Activated CD4-positive, CD25-positive, alpha-beta regulatory T cell treated with anti-CD3 and anti-CD28 coated beads, Interleukin-2, amount 50 U/mL, for 72 hours (primary cell): ENCODE results near the gene TSPYL4.
A peak's percentile ranks its signal among the peaks of the same experiment; 100 is the strongest.
"Not testable (repeated sequence)": the region's sequence is repeated elsewhere in the genome, so short reads cannot be mapped to it uniquely, and the experiment has no call there.

ENCODE experiments used
- DNase-seq: peaks from one replicate; pipeline ENCODE4 v3.0.0; 2021

TSPYL4 gene

DNA sequence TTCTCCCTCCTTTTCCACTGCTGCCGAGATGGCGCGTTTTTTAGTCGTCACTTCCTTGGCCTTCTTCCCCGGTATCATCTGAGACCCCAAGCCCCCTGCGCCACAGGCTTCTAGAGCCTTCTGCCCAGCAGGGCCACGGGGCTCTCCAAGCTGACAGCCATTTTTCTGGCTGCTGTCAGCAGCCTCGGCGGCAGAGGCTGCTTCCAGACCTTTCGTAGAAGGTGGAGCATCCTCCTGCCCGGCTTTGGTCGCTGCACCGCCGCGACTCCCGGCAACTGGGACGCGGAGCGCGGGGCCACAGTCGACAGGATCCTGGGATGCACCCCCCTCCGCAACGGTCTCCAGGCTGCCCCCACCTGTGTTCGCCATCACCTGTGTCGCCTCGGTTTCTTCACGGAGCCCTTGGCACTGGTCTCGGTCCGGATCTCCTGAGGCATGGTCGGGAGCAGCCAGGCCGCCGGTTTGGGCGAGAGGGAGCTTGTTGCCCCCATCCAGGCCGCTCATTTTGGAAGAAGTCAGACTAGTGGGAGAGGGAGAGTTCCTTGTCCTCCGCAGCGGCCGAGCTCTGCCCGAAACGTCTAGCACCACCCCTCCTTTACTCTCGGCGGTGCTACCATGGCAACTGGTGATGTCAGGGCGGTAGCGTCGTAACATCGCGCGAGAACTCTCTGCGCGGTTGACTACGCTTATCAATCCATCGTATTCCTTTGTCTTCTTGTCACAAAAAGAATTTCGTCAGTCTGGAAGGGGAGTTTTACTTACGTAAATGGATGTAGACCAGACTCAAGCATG is at the start of gene TSPYL4:
Gene TSPYL4 (minus strand): TSS at position 571 of the 792 bp plus-strand sequence. CDS start 67 bp downstream, at position 504.
- peak; percentile 85 for DNase-seq

DNA sequence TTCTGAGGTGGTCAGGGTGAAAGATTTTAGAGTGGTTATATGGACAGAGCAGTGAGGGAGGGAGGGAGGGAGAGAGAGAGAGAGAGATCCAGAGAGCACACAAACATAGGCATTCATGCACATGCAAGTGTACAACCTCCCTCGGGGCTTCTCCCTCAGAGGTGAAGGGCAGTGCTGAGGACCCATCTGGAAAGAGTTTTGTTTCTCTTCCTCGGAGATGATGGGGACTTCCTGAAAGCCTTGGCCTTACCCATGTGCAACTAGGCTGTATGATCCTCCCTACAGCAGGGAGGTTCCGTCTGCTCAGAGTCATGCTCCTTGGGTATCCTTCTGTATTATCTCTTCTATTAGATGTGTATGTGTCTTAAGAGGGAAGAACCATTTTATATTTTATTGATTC is 47.2 kb upstream of the TSPYL4 start:
- DNase-seq, result no peak

DNA sequence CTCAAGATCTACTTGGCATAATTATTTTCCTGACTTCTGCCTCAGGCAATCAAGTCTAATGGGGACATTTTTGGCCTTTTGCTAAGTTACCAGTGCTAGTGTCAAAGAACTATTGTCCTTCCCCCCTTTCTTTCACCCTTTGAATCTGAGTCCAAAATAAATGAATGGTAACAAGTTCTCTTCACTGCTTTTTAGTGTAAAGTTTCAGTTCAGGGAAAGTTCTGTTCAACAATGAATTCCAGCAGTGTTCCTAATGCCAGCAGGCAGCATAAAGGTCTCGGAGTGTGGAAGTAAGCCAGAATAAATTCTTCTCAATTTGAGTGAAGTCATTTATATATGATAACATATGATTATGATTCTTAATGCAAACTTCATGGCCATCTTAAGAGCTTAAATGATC is 46.7 kb upstream of the TSPYL4 start:
- DNase-seq, result no peak

DNA sequence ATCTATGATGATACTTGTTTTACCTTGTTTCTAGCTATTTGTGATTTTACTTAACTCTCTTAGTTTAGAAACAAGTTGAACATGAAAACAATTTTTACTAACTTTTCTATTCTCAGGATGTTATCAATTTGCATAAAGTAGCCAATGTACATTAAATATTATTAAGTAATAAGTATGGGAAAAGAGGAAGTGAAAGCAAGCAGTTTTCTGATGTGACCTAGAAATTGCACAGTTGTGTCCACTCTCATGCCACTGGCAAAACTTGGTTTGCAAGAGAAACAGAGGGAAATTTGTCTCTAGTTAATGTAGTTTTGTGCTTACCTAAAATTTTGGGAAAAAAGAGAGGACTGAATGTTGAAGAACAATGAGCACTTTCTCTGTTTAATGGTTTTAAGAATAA is 45.1 kb upstream of the TSPYL4 start:
- no peak for DNase-seq

DNA sequence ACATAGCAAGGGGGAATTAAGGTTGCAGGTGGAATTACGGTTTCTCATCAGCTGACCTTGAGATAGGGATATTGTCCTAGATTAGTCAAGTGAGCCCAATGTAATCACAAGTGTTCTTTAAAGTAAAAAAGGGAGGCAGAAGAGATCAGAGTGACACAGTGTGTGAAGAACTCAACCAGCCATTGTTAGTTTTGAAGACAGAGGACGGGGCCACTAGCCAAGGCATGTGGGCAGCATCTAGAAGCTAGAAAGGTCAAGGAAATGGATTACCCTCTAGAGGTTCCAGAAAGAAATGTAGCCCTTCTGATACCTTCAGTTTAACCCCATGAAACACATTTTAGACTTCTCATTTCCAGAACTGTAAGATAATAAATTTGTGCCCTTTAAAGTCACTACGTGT is 44.4 kb upstream of the TSPYL4 start:
- DNase-seq, result no peak

DNA sequence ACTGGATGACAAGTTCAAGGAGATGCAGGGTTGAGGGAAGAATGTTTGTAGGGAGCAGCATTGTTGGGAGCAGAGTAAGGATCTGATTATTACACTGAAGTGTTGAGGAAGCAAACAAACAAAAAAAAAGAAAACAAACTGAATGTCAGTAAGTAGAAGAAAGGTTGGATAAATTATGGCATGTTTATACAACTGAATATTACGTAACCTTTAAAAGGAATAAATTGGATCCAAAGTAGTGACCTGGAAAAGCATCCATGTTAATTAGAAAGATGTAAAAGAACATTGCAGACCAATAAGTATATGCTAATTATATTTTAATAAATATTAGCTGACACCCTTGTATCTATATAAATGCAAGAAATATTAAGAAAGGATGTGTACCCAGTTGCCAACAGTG is 38.7 kb upstream of the TSPYL4 start:
- DNase-seq, result no peak

DNA sequence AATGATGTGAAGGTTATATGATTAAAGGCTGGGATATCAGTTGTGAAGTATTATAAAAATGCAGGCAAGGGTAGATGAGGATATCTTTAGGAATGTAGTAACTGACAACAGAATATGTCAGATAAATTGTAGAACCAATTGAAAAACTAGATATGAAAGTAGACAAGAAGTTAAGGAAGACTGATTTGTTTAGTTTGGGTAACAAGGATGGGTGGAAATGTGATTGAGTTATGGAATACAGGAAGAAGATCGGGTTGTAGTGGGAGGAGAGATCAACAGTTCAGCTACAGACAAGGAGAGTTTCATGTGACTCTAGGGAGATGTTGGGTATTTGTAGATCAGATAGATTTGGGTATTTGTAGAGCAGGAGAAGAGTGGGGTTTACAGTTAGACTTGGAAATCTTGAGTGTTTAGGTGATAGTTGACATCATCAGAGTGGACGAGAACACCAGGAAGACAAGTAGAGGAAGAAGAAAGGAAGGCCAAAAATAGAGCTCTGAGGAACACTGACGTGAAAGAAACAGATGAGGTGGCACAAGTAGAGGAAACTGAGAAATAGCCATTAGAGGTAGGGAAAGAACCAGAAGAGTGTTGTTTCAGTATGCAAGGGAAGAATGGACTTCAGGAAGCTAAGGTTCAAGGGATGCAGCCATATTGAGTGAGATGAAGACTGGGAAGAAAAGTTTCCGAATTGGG is 38.0 kb upstream of the TSPYL4 start:
- no peak for DNase-seq

DNA sequence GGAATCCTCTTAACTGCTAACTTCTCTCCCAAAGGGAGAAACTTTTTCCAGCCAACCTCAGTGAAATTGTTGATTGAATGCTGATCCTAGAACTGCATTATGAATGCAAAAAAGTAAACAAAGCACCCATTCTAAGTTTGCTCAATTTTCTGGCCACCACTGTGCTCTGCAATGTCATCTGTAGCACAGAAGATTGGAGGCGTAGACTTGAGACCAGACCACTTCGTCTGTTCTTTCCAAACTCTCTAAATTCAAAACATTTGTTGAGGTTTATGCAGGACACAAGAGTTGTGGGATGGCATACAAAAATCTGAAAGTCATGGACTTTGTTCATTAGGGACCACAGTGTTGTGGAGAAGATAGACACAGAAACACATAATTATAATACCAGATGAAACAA is 36.9 kb upstream of the TSPYL4 start:
- no peak for DNase-seq

DNA sequence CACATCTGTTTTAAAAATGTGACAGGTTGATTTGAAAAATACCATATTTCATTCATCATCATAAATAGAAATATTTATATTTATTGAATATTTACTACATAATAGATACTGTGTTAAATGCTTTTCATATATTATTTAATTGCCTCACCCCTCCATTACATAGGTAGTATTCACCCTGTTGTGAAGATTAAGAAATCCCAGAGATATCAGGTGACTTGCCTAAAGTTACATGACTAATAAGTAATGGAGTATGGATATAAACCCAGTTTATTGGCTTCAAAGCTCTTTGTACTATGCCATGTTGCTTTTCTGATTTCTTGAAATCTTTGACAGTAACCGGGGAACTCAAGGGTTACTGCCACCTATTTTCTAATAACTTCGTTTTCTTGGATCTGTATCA is 36.0 kb upstream of the TSPYL4 start:
- DNase-seq, result no peak

DNA sequence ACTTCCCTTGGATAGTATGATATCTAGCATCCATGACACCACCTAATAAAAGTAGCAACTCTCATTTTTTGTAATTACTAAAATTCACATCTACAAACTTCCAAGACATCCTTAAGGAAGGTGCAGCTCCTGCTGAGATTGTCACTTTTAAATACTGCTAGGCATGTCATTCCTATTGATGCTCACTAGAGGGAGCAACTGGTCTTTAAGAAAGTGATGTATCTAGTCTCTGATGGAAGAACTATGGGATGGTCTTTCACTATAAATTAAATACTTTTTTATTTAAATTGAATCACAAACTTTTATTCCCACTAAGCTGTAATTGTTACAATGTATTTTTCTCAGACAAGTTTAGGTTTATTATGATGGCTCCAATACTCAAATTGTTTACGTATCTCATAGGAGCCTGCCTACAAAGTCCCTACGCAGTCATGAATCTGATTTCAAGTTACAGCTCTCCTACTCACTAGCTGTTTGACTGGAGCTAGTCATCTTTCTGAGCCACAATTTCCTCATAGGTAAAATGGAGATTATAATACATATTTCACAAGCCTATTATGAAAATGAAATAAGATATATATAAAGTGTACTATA is 33.9 kb upstream of the TSPYL4 start:
- DNase-seq, result no peak

DNA sequence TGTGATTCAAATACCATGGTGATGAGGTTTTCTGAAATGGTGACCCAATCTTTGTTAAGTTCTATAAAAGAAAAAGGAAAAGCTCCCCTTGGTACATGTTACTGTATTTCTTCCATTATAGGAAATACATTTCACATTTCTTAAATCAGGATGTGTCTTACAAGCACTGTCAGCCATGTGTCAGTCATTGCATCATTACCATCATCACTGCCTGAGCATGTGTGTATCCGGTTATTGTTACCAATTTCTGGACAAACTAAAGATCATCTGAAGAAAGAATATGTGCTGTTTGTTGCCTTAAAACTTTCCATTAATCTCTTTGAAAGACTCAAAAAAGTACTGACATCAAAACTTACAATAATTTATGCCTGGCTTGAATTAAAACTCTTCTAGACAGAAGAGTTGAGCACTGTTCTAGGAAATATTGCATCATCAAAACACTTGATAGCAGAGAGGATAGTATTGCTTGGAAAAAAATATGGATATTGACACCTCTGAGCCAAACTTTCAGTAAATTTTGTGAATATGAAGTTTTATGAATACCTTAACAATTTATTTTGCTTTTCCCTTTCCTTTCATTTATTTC is 33.0 kb upstream of the TSPYL4 start:
- no peak for DNase-seq

DNA sequence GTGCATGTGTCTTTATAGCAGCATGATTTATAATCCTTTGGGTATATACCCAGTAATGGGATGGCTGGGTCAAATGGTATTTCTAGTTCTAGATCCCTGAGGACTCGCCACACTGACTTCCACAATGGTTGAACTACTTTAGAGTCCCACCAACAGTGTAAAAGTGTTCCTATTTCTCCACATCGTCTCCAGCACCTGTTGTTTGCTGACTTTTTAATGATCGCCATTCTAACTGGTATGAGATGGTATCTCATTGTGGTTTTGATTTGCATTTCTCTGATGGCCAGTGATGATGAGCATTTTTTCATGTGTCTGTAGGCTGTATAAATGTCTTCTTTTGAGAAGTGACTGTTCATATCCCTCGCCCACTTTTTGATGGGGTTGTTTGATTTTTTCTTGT is 31.1 kb upstream of the TSPYL4 start:
- DNase-seq, result not testable (repeated sequence)

DNA sequence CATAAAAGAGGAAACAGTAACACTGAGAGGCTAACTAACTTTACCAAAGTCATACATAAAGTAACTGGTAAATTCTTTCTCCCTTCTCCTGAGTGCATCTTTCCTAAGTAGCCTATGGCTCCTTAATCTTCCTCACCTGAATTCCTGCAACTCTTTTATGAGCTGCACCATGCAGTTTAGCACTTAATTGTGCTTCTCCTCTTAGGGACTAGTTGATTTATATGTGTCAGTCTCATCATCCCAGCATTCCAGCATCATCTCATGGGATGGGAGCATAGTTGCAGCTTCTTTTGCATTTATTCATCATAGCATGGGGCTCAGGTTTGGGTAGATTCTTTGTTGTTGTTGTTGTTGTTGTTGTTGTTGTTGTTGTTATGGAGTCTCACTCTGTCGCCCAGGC is 29.3 kb upstream of the TSPYL4 start:
- no peak for DNase-seq

DNA sequence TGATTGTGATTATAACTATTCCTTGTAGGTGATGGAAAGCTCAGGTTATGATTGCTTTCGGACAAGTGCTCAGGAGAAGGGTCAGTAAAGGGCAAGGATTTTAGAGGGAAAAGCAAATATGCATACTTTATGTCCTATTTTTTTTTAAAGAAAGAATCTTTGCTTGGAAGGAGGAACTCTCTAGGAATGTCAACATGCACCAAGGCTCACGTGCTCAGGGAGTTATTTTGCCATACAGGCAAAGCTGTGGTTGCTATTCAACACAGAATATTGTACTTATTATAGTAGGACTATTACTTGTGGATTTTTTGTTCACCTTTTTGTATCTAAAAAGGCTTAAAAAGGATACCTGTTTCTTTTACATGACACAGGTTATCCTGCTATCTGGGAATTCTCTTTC is 28.8 kb upstream of the TSPYL4 start:
- no peak for DNase-seq

DNA sequence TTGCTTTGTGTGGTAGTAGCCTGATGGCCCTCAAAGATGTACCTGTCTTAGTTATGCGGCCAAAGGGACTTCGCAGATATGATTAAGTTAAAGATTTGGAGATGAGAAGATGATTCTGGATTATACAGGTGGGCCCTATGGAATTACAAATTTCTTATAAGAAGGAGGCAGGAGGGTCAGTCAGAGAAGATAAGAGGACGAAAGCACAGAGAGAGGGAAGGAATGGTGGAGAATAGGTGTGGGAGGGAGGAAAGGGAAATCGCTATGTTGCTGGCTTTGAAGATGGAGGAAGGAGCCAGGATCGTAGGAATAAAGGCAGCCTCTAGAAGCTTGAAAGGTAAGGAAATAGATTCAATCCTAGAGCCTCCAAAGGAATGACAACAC is 27.1 kb upstream of the TSPYL4 start:
- DNase-seq, result no peak

DNA sequence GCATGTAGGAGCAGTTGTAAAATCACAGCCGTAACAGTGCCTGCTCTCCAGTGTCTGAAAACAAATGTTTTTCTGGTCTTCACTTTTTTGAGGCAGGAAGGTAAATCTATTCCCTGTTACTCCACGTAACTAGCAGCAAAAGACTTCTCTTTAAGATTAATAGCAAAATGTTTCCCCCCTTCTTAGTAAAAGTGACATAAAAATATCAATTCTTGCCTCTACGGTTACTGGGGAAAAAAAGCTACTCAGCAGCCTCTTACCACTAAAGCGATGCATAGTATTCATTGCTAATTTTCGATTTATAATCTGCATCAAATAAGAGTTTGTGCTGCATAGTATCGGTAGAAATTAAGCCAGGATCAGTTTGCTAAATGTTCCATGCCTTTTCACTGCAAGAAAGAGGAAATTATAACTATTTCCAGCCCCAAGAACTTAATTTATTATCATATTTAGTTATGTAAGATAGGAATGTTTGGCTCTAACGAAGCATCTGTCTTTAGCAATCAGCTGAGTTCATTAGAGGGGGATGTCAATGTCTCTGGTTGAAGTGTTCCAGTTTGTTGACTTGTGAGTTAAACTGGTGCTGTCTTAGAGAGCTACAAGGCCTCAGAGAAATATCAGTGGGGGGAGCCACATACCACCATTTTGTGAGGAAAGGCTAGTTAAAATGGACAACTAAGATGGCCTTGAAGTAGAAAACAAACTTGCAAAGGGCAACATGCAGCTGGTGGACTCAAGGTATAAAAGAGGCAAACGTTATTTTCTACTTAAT is 26.5 kb upstream of the TSPYL4 start:
- DNase-seq, result no peak

DNA sequence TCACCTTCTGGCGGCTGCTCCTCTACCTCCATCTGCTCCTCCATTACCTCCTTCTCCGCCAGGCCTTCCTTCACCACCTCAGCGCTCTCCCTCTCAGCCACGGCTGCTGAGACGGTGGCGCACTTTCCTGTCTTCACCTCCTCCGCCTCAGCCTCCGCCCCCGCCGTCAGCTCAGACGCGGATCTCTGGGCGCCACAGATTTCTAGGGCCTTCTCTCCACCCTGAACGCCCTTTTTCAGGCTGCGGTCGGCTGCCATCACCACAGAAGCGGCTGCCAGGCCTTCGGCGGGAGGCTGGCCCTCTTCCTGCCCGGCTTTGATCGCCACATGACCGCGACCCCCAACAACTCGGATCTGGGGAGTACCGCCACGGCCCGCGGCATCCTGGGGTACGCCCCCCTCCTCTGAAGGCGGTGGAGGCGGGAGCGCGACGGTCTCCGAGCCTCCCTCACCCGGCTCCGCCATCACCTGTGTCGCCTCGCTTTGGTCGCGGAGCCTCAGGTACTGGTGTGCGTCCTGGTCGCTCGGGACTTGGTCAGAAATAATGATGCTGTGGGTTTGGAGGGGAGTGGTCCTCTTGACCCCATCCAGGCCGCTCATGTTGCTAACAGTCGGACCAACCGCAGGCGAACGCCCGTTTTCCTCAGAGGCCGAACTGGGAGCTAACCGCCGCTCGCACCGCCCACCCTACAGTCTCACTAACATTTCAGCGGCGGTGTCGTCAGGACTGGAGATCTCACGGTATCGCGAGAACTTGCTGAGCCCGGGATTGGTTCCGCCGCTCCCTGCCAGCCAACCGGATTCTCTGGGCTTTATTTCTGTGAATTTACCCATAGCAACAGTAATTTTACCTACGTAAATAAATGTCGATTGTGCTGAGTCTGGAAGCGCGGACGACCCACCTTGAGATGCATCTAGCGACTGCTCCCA is 25.6 kb upstream of the TSPYL4 start, which contains the start of gene TSPYL1:
Gene TSPYL1 (minus strand): TSS at position 699 of the 929 bp plus-strand sequence. CDS start 100 bp downstream, at position 599.
- peak; percentile 87 for DNase-seq

DNA sequence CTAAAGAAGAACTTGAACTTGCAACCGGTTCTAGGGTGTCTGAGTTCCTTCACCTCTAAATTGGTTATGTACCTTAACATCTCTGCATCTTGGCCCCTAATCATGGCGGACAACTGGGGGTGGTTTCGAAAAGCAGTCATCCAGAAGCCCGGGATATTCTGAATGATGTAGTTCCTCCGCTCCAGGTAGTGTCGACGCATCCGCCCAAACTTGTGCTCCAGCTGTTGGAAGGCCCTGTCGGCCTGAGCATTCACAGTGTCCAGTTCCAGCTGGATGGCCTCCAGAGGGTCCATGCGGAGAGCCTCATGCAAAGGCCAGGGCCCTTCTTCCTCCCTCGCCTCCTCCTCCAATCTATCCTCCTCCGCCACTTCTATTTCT is 25.0 kb upstream of the TSPYL4 start:
- no peak for DNase-seq

DNA sequence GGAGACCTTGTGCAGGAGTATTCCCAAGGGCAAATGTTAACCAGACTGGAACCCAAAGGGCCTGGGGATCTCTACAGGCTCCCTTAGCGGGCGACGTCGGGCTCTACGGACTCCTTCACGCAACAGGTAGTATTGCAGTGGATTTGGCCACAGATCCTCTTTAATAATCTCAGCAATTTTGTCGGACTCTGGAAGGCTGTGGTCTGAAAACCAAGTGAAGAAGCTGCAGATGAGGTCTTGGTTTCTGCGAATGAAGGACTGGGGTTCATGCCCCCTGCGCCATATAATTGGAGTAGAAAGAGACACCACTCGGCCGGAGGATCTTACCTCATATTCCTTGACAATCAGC is 24.6 kb upstream of the TSPYL4 start:
- no peak for DNase-seq

DNA sequence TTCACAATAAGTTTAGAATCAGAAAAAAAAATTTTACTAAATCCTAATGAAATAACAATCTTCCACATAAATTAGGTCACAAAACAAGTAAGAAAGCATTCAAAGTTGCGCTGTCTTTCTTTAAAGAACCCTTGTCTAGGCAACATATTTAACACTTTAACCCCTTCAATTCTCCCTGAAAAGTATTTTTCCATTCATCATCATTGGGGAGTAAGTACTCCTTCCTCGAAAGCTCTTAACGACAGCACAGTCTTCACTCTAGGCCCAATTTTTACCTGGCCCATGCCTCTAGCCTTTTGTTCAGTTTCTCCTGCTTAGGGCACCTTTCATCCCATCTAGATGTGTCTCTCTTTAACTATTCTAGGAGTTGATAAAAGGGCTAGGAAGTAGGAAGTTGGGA is 23.2 kb upstream of the TSPYL4 start:
- DNase-seq, result no peak

DNA sequence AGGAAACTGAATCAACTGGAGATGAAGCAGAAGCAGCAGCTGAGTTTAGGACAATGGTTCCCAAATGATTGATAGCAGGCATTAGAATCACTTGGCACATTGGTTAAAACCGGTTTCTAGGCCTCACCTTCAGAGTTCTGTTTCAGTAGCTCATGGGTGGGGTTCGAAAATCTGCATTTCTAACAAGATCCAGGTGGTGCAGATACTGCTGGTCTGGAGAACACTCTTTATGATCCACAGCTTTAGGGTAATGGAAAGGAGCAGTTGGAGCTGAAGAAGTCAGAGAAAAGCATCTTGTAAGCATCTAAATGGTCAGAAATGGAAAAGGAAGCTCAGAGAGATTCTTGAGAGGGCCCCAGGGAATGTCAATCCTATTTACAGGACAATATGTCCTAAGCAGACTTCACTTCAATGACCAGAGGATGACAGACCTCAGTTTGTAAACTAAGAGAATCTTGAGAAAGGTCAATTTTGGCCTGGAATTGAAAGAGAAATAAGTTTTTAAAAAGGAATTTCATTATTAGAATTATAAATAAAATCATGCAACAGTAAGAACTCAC is 17.4 kb upstream of the TSPYL4 start:
- DNase-seq, result no peak
